ENCODE measurements around the gene RIPOR2.
A peak's percentile ranks its signal among the peaks of the same experiment; 100 is the strongest.

The RIPOR2 gene

DNA sequence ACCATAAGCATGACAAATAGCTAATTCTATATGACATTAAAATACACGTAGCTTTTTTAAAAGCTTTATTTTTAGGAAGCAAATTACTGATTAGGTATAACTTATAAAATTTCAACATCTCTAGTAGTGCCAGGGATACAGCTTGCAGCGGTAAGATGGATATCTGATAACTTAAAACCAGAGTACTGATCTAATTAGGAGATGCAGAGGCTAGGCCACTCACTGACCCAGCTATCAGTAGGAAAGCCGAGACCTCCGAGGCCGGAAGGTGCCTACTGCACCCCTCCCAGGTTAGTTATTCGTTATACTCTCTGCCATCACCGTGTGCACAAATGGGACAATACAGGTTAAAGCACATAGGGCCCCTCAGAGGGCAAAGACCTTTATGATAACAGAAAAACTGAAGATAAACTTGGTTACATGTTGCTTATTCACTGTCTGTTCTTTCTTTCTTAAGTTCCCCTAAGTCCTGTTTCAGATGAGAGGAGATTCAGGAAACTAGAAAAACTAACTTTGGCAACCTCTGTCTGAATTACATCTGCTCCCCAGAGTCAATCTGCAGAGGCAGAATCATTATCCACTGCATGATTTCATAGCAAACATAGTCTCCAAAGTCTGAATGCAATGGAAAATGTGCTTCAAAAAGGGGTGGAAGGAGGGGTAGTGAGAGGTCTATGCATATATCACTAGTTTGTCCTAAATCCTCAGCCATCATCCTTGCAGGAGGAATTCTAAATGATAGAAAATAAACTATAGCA, 60.8 kb downstream of the RIPOR2 start:
- DNase-seq: no peak

DNA sequence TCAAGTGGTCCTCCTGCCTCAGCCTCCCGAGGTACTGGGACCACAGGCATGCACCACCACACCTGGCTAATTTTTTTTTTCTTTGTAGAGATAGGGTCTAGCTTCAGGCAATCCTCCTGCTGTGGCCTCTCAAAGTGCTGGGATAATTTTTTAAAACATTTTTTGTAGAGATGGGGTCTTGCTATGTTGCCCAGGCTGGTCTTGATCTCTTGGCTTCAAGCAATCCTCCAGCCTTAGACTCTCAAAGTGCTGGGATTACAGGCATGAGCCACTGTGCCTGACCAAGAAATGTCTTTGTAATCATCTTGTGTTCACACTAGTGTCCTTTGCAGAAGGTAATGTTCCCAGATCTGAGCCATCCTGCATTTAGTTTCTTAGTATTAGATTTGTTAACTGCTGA, 61.6 kb downstream of the RIPOR2 start:
- DNase-seq: no peak

DNA sequence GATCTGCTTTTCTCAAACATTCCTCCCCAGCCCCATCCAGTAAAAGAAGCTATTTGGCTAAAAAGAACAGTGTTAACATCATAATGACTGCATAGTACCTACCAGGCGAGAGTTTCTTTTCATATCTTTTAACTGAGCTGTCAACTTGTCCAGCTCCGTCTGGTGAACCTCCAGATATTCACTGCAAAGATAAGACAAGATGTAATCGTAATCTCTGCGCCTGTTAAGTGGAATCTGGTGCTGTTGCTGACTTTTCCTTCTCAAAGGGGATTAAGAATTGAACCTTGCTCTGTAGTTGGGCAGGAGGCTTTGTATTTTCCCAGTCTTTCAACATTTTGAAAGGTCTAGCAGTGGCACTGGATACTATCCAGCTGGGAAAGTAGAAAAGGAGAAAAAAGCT, 63.0 kb downstream of the RIPOR2 start:
- DNase-seq: no peak

DNA sequence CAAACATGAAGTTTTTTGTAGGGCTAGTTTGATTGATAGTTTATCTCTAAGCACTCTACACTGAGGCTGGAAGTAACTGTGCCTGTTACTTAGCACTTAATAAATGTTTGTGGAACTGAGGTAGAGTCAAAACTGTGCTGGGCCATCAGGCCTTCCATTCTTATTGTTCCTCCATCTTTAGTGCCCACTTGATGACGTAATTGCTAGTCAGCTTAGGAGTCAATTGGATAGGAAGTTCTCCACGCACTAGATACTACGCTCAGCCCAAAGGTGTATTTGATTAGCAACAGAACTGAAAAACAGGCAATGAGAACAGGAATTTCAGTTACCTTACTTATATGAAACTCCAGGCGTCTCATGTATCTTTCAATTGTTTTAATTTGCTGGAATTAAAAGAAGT, 67.0 kb downstream of the RIPOR2 start:
- no peak for DNase-seq

DNA sequence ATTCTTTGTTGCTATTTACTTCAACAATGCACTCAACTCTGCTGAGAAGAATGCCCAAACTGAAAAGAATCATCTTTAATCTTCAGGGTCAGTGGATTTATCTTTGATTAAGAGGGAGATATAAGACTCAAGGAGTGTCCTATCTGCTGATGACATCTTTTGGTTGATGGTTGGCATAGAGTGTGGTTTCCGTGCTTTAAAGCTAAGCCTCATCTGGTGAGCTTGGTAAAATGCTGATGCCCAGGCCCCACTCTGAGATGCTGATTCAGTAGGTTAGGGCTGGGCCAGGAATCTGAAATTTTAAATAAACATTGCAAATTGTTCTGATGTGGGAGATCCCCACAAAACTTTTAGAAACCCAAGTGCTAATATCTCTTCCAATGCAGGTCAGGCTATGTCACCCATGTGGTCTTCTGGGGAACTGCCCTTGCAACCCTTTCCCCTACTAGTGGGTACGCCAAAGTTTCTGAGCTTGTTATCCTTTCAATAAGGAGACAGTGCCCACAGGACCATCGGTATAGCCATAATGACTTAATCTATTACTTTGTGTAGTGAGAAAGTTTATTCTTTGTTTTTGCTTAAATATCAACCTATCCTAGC, 68.6 kb downstream of the RIPOR2 start:
- no peak for DNase-seq

DNA sequence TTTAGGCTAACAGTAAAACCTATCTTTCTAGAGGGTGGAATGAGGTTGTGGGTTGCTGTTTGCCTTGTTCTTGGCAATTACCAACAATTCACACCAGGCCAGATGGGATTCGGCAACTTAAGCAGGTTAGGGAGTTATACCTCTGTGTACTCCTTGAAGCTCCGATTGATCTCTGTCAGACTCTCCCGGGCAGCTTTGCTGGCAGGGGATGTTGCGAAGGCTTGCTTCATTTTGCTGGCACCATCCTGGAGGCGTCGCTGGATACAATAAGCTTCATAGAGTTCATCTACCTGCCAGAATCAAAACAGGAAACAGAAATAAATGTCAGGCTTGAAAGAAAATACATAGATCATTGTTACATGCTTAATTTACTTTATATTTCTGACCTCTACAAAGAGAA, 70.6 kb downstream of the RIPOR2 start:
- no peak for DNase-seq

DNA sequence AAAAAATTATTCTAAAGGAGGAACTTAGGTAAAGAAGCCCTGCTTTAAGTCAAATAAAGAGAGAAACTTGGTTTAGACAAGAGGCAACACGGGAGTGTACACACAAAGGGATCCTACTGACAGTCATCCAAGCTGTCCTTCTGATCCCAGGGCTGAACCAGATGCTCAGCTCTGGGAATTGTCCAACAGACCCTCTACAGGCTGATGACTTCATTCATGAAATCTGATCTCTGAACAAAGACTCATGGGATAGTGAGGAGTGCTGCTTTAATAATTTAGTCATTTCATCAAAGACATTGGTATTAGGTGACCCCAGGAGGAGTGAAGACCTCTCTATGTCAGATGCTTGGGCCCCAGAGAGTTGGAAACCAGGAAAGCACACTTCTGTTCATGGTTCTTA, 71.4 kb downstream of the RIPOR2 start:
- no peak for DNase-seq

DNA sequence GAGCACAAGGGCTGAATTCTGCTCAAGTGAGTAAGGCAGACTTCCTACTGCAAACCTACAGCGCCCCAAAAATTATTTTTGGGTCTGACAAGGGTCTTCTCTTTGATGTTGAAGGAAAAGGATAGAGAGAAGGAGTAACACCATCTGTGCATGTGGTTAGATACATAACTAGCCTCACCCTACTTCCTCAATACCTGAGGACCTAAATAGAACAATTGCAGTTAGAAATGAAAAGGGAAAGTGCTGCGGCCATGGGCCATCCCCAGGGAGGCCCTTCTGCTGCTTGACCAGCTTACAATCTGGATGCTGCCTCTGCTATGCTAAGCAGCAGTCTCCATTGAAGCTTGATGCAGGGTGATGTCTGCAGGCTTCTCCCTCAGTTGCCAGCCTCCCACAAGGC, 73.8 kb downstream of the RIPOR2 start:
- no peak for DNase-seq

DNA sequence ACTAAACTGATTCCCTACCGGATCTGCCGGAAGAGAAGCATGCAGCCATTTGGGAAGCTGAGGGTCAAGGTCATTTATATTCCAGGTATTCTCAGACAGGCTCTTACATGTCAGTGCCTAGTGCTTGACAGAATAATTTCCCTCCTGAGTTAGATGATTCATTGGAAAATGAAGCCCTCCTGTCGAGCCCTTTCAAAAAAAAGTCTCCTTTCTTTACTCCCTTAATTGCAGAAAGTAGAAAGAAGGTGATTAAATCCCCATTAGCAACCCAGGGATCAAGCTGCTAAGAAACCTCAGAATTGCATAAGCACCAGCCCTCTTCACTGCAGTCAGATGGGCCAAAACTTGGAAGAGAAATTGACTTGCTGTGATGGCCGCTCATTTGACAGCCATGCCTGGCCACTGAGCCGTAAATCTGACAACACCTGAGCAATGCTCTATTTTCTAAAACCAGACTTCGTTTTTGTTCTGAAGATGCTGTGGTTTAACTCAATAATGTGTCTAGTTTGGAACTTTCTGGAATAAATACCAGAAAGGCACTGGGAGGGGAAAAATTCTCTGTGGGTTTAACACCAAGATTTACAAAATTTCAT, 76.1 kb downstream of the RIPOR2 start:
- DNase-seq: no peak

DNA sequence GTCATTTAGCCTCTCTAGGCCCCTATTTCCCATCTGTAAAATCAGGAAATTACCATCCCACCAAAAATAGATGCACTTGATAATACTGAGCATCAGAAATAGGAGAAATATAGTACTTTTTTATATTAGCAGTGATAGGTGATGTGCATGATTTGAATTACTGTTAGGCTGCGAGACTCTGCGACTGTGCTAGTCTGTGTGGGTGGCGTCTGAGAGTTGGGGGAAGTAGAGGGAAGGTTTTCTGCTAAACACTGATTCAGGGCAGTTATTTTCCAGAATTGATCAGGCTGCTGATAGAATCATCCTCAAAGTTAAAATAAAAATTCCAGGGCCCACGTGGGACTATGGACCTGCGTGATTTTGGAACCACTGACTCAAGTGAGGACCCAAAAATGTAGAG, 76.6 kb downstream of the RIPOR2 start:
- no peak for DNase-seq

DNA sequence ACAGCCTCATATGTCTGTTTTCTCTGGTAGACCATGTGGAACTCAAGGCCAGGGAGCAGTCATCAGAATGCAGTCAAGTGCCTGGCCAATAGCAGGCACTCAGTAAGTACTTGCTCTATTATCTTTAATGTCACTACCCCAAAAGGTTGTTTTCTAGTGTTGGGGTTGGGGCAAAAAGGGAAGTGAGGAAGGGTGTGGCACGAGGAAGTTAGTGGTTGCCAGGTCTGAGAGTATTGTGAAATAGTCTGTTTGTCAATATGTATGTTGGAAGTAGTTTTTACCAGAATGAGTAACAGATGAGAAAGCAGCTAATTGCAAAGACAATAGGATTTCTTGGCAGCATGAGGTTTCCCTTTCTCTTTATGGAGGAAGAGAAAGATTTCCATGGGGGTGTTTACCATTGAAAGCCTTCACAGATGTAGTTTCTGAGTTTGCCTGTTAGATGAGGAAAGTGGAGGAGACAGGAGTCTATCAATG, 77.5 kb downstream of the RIPOR2 start:
- no peak for DNase-seq

DNA sequence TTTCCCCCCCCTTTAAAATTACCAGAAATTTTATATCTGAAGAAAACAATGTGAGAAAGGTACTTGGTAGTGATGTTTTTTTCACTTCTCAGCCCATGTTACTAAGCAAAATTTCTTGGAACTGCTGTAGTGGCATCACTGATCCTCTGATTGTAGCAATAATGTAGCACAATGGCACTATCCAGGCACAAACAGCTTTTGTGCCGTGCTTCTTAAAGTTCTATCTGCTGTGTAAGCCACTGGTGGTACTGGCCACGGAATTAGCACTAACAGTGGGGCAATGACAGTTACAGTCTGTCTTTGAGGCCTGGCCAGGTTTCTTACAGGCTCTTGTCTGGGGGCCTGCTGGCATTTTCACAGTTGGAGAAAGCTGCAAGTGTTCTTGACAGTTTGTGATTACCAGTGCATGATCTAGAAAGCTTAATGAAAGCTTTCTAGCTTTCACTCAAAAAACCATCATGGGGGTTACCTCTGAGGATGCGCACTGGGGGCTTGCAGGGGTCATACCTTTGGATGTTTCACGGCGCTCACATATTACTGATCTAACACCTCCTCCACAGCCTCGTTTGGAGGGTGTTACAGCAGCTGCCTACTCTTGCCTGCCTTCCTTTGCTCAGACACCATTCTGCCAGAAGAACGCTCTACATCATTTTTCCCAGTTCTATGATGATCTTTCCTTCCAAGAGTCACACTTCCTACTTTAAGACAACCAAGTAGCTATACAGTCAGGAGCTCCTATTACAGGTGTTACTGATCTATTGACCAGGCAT, 78.7 kb downstream of the RIPOR2 start:
- DNase-seq: no peak

DNA sequence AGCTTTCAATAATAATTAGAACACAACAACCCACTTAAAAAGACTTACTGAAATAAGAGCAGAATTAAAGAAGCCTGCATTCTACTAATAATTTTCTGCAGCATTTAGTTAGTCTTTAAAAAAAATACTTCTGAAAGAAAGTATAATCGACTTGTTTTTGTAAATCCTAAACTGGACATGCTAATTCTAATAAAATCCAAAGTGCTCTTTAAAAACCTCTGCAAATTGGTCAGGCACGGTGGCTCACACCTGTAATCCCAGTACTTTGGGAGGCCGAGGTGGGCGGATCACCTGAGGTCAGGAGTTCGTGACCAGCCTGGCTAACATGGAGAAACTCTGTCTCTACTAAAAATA, 79.5 kb downstream of the RIPOR2 start:
- DNase-seq: no peak

DNA sequence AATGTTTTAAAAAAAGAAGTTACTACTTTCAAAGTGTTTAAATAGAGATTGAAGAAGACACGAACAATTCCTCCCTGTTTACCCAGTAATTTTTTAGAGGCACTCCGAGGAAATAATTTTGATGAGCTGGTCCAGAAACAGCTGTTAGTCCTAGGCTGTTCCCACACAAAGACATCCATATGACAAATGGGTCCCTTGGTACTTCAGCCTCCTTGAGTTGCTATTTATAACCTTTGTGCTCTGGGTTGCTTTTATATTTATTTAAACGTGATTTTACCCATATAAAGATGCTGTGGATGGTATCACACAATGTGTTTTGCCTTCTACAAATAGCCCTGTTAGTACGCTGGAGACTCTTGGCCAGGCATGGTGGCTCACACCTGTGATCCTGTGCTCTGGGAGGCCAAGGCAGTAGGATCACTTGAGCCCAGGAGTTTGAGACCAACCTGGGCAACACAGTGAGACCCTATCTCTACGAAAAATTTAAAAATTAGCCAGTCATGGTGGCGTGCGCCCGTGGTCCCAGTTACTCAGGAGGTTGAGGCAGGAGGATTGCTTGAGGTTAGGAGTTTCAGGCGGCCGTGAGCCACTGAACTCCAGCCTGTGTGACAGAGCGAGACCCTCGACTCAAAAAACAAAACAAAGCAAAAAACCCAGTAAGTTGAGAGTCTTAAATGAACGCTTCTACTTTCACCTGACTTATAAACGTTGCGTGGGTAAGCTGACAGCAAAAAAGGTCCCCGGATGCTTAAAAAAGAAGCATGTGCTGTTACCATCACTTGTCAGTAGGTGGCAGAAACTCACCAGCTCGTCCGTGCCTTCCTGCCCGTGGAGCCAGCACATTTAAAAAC, 80.1 kb downstream of the RIPOR2 start:
- peak; percentile 40 for DNase-seq

DNA sequence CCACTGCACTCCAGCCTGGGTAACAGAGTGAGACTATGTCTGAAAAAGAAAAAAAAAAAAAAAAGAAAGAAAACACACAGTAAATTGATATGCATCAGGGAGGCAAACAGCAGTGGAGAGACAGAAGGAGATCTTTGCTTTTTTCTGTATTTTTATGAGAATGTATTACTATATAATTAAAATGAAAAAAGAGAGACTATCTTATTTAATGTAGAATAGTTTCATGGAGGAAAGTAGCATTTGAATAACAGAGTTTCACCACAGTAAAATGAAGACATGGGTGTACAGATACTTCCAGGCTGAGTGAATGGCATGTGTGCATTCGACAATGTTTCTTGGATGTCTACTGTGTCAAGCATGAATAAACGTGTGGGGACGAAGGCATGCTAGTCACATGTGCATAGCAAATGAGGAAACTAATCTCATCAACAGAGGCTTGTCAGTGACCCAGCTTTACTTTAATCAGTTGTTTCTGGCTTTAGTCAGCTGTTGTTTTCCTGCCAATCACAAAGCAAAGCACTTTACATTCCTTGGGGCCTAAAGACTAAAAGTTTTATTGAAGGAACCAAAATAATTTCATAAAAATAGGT, 81.6 kb downstream of the RIPOR2 start:
- no peak for DNase-seq

DNA sequence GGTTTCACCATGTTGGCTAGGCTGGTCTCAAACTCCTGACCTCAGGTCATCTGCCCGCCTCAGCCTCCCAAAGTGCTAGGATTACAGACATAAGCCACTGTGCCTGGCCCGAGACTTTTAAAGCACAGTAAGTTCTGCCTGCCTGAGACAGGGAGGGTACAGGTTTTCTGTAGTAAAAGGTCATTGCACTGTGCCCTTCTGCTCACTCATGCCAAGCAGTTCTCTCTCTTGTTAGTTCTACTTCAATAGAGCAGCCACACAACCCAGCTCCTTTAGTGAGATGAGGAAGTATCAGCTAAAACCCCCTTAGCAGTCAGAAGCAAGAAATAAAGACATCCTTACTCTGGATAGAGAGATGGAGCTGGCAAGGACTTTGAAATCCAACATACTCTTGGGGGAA, 84.7 kb downstream of the RIPOR2 start:
- no peak for DNase-seq

DNA sequence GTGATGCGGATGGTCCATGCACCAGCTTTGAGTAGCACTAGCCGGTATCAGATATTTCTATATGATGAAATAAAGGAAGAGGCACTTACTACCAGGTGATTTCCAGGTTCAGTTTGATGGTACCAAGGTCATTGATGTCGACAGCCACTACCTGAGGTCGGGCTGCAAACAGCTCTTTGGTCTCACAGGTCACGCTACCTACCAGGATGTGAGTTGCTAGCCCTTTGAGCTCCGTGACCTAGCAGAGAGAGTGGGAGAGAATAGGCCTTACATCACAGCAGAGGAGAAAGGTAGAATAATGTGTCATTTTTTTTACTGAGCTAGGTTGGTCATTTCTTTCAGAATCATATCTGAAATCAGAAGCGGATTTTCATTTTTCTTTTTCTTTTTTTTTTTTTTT, 86.0 kb downstream of the RIPOR2 start:
- DNase-seq: no peak

DNA sequence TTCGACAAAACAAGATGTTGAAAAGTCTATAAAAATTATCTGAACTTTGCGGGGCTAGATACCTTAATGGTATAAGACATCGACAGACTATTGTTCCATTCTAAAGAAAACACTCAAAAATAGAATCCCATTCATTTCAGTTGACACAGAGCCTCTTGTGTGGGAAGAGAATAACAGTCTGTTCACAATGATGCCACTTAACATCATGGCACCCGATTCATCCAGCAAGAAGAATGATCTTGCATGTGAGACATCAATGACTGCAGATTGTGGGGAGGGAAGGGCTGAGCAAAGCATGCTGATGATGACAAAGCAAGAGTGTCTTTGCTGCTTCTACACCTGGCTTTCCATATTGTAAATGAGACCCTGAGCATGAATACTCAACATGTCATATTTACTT, 87.3 kb downstream of the RIPOR2 start:
- no peak for DNase-seq

DNA sequence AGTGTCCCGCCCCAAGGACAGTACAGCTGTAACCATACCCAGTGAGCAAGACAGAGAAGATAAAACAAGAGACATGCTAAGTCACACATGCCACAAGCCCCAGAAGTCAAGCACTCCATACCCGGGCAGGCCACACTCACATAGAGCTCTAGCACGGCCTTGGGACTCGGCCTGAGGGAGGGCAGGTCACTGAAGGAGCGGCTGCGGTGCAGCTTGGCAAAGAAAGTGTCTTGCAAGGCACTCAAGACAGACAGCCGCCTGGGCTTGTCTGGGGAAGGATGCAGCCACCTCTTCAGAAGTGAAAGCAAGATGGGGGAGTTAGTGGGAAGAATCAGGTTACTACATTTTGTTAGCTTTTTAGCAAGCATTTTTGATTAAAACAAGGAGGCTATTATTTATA, 88.4 kb downstream of the RIPOR2 start:
- DNase-seq: no peak

DNA sequence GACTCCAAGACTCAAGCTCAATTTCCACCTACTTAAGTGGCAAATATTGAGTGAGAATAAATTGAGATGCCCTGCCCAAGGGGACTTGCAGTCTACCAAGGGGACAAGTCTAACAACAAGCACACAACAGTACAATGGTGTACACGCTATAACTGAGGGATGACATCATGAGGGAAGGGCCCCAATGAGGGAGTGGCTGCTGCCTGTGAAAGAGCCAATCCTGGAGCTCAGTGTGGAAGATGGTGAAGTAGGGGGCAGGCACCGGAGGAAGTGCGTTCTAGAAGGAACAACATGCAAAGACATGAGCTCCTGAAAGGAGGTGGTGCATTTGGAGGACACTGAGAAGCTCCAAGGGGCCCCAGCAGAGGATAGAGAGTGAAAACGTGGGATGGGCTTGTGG, 90.2 kb downstream of the RIPOR2 start:
- DNase-seq: no peak

DNA sequence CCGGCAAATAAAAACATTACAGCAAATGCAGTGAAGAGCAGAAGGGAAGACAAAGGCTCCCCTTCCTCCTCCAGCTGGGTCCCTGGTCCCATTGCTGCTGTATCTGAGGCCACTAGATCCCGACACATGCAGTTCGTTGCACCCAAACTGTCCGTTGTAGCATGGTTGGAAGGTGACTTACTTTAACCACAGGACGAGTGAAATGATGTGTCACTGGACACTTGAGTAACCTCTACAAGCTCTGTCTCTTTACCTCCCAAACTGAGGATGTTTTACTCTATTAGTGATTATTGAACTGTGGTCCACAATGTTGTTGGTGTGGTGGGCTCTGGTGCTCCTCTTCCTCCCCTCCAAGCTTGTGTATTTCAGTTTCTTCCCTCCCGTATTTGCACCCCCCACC, 90.9 kb downstream of the RIPOR2 start:
- no peak for DNase-seq

DNA sequence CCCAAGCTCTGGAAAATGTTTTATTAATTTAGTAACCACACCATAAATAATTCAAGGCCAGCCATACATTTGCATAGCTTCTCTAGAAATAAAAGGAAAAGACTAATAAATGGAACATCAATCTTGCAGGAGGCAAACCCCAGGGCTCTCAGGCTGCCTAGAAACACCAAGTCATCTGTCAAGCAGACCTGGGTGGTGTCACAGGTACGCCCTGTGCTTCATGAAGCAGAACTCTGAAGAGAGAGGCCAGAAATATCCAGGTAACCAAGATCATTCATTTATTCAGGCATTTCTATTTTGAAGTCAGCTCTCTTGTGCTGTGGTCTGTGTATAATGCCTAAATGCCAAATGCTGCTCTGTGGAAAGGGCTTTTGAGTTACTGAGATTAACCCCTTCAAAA, 91.7 kb downstream of the RIPOR2 start:
- no peak for DNase-seq
